Fibroblast of the aortic adventitia (primary cell): ENCODE measurements around the gene CCDC70. TPM values are rescaled to one million over a fixed set of nuclear protein-coding genes. Genes with fewer than 3 reads are reported as not detected.

Experiments used
- DNase-seq: peaks from one replicate; pipeline ENCODE4 v3.0.0-alpha.2; 2010; ENCODE audit warnings: low read depth
- H3K4me3 ChIP-seq: 2 replicates; pipeline ENCODE4 v1.5.1; 2011; ENCODE audit warnings: low read depth, mild to moderate bottlenecking, control low read depth, low read length, moderate library complexity
- total RNA-seq: library from RNA; depleted of rRNA; stranded (reverse); fragments of >200 nt; gene quantifications from 2 replicates; pipeline ENCODE4 v1.2.3, GENCODE V29; 2012; ENCODE audit warnings: low replicate concordance
- TF ChIP-seq, protein P1 (sequence below): IDR thresholded peaks from 2 replicates; pipeline ENCODE4 v1.5.1; 2011; ENCODE audit warnings: mild to moderate bottlenecking, low read length, control low read depth, inconsistent platforms; ENCODE audit not compliant: insufficient read depth

The CCDC70 gene
- total RNA-seq, 1 donor, result not detected

DNA sequence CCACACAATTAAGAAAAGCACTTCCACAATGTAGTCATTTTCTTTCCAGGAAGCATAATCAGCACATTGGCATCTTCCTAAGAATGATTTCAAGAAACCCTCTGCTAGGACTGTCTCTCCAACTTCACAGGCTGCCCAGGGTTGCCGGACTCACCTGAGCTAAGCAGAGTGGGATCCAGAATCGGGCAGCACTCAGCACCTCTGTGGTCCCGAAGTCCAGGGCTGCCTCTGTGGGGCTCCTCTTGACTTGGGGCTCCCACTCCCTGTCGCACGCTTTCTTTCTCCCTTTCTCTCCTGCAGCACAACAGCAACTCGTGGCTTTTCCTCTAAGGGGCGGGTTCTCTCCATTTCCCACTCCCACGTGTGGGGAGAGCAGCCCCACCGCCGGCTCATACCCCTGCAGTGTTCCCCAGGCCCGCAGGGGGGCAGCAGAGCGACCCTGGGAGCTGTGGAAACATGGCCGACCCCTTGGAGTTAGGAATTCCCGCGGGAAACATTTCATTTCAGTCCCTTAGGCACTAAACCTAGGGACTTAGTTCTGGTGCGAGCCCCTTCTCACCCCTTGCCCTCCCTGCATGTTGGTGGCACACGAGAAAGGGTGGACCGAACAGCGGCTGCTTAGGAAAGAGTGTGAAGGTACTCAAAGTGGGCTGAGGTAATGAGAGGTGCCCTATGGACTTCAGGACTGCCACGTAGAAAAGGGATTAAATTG lies 16.8 kb upstream of the CCDC70 start, which contains the start of gene TMEM272:
Gene TMEM272 (minus strand): TSS at position 316 of the 712 bp plus-strand sequence. CDS start 6,647 bp downstream, outside the sequence.
- TF ChIP-seq, protein P1, sequence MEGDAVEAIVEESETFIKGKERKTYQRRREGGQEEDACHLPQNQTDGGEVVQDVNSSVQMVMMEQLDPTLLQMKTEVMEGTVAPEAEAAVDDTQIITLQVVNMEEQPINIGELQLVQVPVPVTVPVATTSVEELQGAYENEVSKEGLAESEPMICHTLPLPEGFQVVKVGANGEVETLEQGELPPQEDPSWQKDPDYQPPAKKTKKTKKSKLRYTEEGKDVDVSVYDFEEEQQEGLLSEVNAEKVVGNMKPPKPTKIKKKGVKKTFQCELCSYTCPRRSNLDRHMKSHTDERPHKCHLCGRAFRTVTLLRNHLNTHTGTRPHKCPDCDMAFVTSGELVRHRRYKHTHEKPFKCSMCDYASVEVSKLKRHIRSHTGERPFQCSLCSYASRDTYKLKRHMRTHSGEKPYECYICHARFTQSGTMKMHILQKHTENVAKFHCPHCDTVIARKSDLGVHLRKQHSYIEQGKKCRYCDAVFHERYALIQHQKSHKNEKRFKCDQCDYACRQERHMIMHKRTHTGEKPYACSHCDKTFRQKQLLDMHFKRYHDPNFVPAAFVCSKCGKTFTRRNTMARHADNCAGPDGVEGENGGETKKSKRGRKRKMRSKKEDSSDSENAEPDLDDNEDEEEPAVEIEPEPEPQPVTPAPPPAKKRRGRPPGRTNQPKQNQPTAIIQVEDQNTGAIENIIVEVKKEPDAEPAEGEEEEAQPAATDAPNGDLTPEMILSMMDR, result peak; percentile 88
- DNase-seq, result peak; percentile 22
- no peak within 1 kb of the TSS for H3K4me3 ChIP-seq

DNA sequence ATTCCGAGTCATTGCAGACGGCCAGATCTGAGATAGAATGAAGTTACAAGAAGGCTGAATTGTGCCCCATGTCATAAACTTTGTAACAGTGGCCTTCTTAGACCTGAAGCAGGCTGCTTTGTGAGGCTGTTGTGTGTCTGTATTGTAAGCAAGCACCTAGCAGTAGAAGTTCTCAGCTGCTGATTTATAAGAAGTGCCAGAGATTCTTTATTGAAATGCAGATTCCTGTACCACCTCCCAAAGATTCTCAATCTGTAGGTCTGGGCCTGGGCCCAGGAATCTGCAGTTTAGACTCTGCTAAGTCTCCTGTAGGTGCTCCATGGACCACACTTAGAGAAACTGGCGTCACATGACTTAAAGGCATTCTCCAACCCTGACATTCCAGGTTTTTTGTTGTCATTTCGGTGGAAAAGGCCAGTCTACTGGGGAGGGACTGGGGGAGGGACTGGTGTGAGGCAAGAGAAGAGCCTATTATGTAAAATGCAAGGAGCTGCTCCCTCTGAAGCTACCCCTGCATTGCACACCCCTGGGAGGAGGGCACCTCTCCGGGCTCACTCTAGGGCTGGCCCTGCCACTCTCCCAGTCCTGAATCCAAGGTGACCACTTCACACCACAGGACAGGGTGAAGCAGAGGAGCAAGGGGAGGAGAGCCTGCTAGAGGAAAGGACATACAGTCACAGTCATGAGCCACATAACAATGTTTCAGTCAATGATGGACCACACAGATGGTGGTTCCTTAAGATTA lies 16.0 kb upstream of the CCDC70 start:
- TF ChIP-seq, protein P1, result no peak
- no peak overlapping the region for H3K4me3 ChIP-seq

DNA sequence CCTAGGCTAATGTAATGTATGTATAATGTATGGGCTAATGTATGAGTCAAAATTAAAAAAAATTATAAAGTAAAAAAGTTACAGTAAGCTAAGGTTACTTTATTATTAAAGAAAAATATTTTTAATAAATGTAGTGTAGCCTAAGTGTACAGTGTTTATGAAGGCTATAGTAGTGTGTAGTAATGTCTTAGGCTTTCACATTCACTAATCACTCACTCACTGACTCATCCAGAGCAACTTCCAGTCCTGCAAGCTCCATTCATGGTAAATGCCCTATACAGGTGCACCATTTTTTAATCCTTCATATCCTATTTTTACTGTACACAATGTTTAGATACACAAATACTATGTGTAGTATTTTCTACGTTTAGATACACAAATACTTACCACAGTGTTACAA lies 15.0 kb upstream of the CCDC70 start:
- no peak overlapping the region for H3K4me3 ChIP-seq
- no peak for DNase-seq
- TF ChIP-seq, protein P1, result no peak

More for the DNA sequence above, 16.0 kb upstream of the CCDC70 start:
- no peak for DNase-seq

DNA sequence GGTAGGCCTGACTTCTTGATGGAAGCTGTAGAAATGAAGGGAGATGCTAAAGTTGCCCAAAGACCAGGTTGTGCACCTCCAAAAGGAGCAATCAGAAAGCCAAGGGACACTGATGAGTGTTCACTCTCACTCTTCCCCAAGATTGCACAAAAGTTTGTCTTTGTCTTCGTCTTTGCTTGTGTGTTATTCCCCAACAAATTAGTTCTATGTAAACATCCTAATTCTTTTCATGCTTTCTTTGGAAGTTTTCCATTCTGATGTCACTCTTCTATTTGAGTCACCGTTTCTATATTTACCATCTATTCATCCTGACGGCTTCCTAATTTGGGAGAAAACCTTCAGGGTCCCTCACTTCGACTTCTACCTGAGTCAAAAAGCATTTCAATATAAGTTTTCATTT lies 13.1 kb upstream of the CCDC70 start:
- TF ChIP-seq, protein P1, result no peak
- H3K4me3 ChIP-seq, result no peak overlapping the region
- DNase-seq, result no peak

DNA sequence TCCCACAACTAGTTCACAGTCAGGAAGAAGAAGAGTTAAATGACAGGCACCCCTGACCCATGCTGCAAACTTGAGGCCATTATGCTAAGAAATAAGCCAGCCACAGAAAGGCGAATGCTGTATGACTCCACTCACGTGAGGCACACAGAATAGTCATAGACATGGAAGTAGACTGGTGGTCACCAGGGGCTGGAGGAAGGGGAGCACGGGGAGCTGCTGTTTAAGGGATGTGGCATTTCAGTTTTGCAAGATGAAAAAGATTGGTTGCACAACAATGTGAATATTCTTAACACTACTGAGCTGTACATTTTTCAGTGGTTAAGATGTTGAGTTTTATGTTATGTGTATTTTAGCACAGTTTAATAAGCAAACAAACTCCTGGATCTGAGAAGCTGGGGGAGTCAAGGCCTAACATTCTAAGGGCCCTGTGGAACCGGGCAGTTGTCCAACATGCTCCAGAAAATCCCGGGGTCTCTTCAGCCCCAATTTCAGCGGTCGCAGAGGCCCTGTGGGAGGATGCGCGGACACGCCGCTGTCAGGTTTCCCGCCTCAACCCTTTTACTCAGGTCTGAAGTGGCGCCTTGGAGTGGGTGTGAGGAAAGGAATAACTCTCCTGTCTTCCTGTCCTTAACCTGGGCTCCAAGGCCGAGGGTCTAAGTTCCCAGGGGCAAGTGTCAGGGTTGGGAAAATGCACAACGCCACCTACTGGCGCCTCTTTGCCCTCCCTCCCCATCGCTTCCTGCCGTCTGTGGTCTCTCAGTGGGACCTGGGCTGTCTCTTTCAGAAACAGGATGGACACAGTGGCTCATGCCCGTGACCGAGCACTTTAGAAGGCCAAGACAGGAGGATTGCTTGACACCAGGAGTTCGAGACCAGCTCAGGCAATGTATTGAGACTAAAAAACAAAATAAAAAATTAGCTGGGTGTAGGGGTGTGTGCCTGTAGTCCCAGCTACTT lies 12.3 kb upstream of the CCDC70 start:
- no peak overlapping the region for H3K4me3 ChIP-seq
- TF ChIP-seq, protein P1, result peak; percentile 52
- no peak for DNase-seq

DNA sequence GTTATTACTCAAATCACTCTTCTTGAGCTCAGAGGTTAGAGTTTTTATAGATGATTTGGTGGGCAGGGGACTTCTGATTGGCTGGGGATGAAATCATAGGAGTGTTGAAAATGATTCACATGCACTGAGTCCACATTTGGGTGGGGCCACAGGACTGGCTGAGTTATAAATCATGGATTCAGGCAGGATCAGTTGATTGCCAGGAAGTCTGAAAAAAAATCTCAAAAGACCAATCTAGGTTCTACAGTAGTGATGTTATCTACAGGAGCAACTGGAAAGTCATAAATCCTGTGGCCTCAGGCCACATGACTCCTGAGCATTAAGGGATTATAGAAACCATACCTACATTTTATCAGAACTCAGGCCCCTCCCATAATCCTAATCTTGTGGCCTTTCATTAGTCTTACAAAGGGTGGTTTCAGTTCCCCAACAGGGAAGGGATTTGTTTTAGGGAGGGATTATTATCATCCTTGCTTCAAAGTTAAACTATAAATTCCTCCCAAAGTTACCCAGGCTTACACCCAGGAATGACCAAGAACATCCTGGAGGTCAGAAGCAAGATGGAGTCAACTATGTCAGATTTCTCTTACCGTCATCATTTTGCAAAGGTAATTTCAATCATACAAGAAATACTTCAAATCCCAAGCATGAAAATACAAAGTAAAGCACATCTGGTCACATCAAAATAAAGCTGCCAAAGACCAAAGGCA lies 5.6 kb upstream of the CCDC70 start:
- no peak for DNase-seq
- no peak overlapping the region for H3K4me3 ChIP-seq
- TF ChIP-seq, protein P1, result no peak
